RWPE2 (cell line): ENCODE measurements around the gene ADGRD2.

Experiments
- ATAC-seq: fragments of 200-7000 bp; cut with Tn5 transposase; 3 replicates; pipeline ENCODE4 v1.9.1; 2021; ENCODE audit warnings: low read depth
- DNase-seq: peaks from one replicate; pipeline ENCODE4 v3.0.0-alpha.2; 2020; ENCODE audit warnings: low spot score
- H3K27ac ChIP-seq: fragments of 450-650 bp; 2 replicates; pipeline ENCODE4 v1.5.1; 2017; ENCODE audit warnings: mild to moderate bottlenecking; ENCODE audit not compliant: poor library complexity, severe bottlenecking
- H3K27me3 ChIP-seq: fragments of 250-450 bp; sonication (Bioruptor Pico); 2 replicates; pipeline ENCODE4 v1.5.1; 2021; ENCODE audit warnings: mild to moderate bottlenecking, moderate library complexity; ENCODE audit not compliant: insufficient read depth, poor library complexity, severe bottlenecking
- H3K36me3 ChIP-seq: fragments of 250-450 bp; sonication (Bioruptor Pico); 2 replicates; pipeline ENCODE4 v1.5.1; 2020; ENCODE audit warnings: low read depth, mild to moderate bottlenecking, moderate library complexity
- H3K4me1 ChIP-seq: fragments of 250-450 bp; sonication (Bioruptor Pico); 2 replicates; pipeline ENCODE4 v1.5.1; 2021; ENCODE audit warnings: mild to moderate bottlenecking, moderate library complexity; ENCODE audit not compliant: insufficient read depth, poor library complexity, severe bottlenecking
- H3K4me3 ChIP-seq: fragments of 250-450 bp; sonication (Bioruptor Pico); 2 replicates; pipeline ENCODE4 v1.5.1; 2021; ENCODE audit warnings: mild to moderate bottlenecking, moderate library complexity; ENCODE audit not compliant: severe bottlenecking
- H3K9me3 ChIP-seq: fragments of 250-450 bp; sonication (Bioruptor Pico); 2 replicates; pipeline ENCODE4 v1.5.1; 2021; ENCODE audit warnings: mild to moderate bottlenecking, moderate library complexity; ENCODE audit not compliant: severe bottlenecking
- CTCF ChIP-seq: fragments of 450-650 bp; IDR thresholded peaks from one replicate; pipeline ENCODE4 v1.5.1; 2017; ENCODE audit warnings: mild to moderate bottlenecking, moderate library complexity; ENCODE audit not compliant: poor library complexity, severe bottlenecking

The ADGRD2 gene

GRCh38 chr9:124457079-124457886, 7.0 kb downstream of the ADGRD2 start:
- Histone ChIP-seq H3K27me3 (no peaks in the 10 kb centered on the region), H3K4me1 (no peaks in the 10 kb centered on the region), H3K4me3 (no peak overlapping the region), H3K36me3 (no peaks in the 10 kb centered on the region), H3K9me3 (no peaks in the 10 kb centered on the region), H3K27ac (no peak overlapping the region)
- no peak for TF ChIP-seq CTCF
- no peak for DNase-seq
- ATAC-seq: no peak

GRCh38 chr9:124457887-124458431, 7.7 kb downstream of the ADGRD2 start:
- ATAC-seq (no peak), DNase-seq (no peak)
- H3K27me3 ChIP-seq: no peaks in the 10 kb centered on the region
- no peaks in the 10 kb centered on the region for H3K4me1 ChIP-seq
- H3K9me3 ChIP-seq: no peaks in the 10 kb centered on the region
- H3K4me3 ChIP-seq: no peak overlapping the region
- no peak for TF ChIP-seq CTCF
- H3K27ac ChIP-seq: no peak overlapping the region
- no peaks in the 10 kb centered on the region for H3K36me3 ChIP-seq

- H3K36me3 ChIP-seq: no peaks in the 10 kb centered on the region
- no peak overlapping the region for H3K4me3 ChIP-seq
- TF ChIP-seq CTCF: no peak
- ATAC-seq (no peak), DNase-seq (no peak)
- no peaks in the 10 kb centered on the region for H3K9me3 ChIP-seq
- H3K27me3 ChIP-seq: no peaks in the 10 kb centered on the region
- no peak overlapping the region for H3K27ac ChIP-seq
- no peaks in the 10 kb centered on the region for H3K4me1 ChIP-seq
Measured at GRCh38 chr9:124458441-124458840, 8.2 kb downstream of the ADGRD2 start.

GRCh38 chr9:124462739-124463138, 12.5 kb downstream of the ADGRD2 start:
- H3K4me1 ChIP-seq: no peaks in the 10 kb centered on the region
- no peak overlapping the region for H3K4me3 ChIP-seq
- no peaks in the 10 kb centered on the region for H3K27me3 ChIP-seq
- no peaks in the 10 kb centered on the region for H3K36me3 ChIP-seq
- DNase-seq (no peak), ATAC-seq (no peak)
- TF ChIP-seq CTCF: no peak
- H3K9me3 ChIP-seq: no peaks in the 10 kb centered on the region
- no peak overlapping the region for H3K27ac ChIP-seq

GRCh38 chr9:124465736-124466135, 15.5 kb downstream of the ADGRD2 start:
- Histone ChIP-seq H3K9me3 (no peaks in the 10 kb centered on the region), H3K4me3 (no peak overlapping the region), H3K27ac (no peak overlapping the region), H3K27me3 (no peaks in the 10 kb centered on the region), H3K4me1 (no peaks in the 10 kb centered on the region), H3K36me3 (no peaks in the 10 kb centered on the region)
- DNase-seq: peak; percentile 29
- ATAC-seq: no peak
- no peak for TF ChIP-seq CTCF
